HCT116 (cell line): ENCODE results near the gene FAM98C. TPM values are rescaled to one million over a fixed set of nuclear protein-coding genes. Genes with fewer than 3 reads are reported as not detected.
A peak's percentile ranks its signal among the peaks of the same experiment; 100 is the strongest.

Source experiments
- ATAC-seq: fragments of 200-7000 bp; cut with Tn5 transposase; 2 replicates; pipeline ENCODE4 v1.9.1; 2020; ENCODE audit warnings: mild to moderate bottlenecking, moderate library complexity
- BruUV-seq: library from RNA; stranded (reverse); fragments of 400-500 nt; replicated peaks from 2 replicates; lab custom pipeline; 2021; lab: Mats Ljungman, UMichigan
- CTCF ChIA-PET: fragments of 300-600 bp; sonication (Branson Sonifier 250); formaldehyde crosslinking; loops from one replicate; lab custom pipeline; 2021; ENCODE audit warnings: antibody characterized with exemption; lab: Charles Lee
- POLR2A ChIA-PET: fragments of 300-600, 350-600 bp; sonication (Branson Sonifier 250); formaldehyde crosslinking; loops from one replicate; lab custom pipeline; 2021; ENCODE audit warnings: antibody characterized with exemption; lab: Charles Lee
- RAD21 ChIA-PET, 2 experiments: fragments of 300-600 bp; sonication (Branson Sonifier 250); formaldehyde crosslinking; loops; one replicate each; lab custom pipeline; 2023; ENCODE audit warnings: low total read pairs in 2 of 2; ENCODE audit not compliant: uncharacterized antibody in 2 of 2, unreplicated experiment in 2 of 2, low non-redundant PET in 1 of 2; lab: Charles Lee
- DNase-seq: peaks from one replicate; pipeline ENCODE4 v3.0.0-alpha.2; 2010; ENCODE audit warnings: low read depth, low spot score
- H2AFZ ChIP-seq: fragments of 200-600 bp; shearing (Covaris generic), sonication (generic); 2 replicates; pipeline ENCODE4 v1.6.1; 2017; ENCODE audit warnings: low read depth, mixed run types, mixed read lengths, antibody characterized with exemption, low read length; ENCODE audit not compliant: poor library complexity, severe bottlenecking
- H3K27ac ChIP-seq: 2 replicates; pipeline ENCODE4 v1.5.1; 2012; ENCODE audit warnings: low read depth, low read length
- H3K27me3 ChIP-seq: fragments of 200-600 bp; sonication (generic); 2 replicates; pipeline ENCODE4 v1.6.1; 2016; ENCODE audit warnings: mixed run types, low read length, mixed read lengths; ENCODE audit not compliant: insufficient read depth
- H3K36me3 ChIP-seq, 2 experiments: fragments of 200-500 bp in 1 of 2; fragments of 200-600 bp in 1 of 2; sonication (Bioruptor generic) in 1 of 2; sonication (generic) in 1 of 2; 2 replicates each; pipeline versions ENCODE4 v1.5.1 to v1.6.1; 2014 to 2016; ENCODE audit warnings: low read length in 2 of 2, inconsistent platforms in 1 of 2, mixed read lengths in 1 of 2, mixed run types in 1 of 2; ENCODE audit not compliant: insufficient read depth in 2 of 2, control insufficient read depth in 1 of 2
- H3K4me1 ChIP-seq, 2 experiments: fragments of 200-600 bp in 1 of 2; sonication (generic) in 1 of 2; 2 replicates each; pipeline versions ENCODE4 v1.5.1 to v1.6.1; 2012 to 2017; ENCODE audit warnings: low read length in 2 of 2, inconsistent platforms in 1 of 2, mild to moderate bottlenecking in 1 of 2, mixed read lengths in 1 of 2, mixed run types in 1 of 2, moderate library complexity in 1 of 2; ENCODE audit not compliant: insufficient read depth in 2 of 2, control insufficient read depth in 1 of 2
- H3K4me2 ChIP-seq: fragments of 200-600 bp; sonication (generic); 2 replicates; pipeline ENCODE4 v1.6.1; 2017; ENCODE audit warnings: mixed run types, low read length, mixed read lengths
- H3K4me3 ChIP-seq, 2 experiments: fragments of 200-600 bp in 1 of 2; sonication (generic) in 1 of 2; replicated peaks in 1 of 2; 2 replicates each; pipeline ENCODE4 v1.5.1; 2011 to 2016; ENCODE audit warnings: low read length in 2 of 2, control low read depth in 1 of 2, low read depth in 1 of 2, mild to moderate bottlenecking in 1 of 2, mixed read lengths in 1 of 2, mixed run types in 1 of 2
- H3K79me2 ChIP-seq: fragments of 200-600 bp; sonication (generic); 2 replicates; pipeline ENCODE4 v1.6.1; 2017; ENCODE audit warnings: mild to moderate bottlenecking, mixed run types, low read length, moderate library complexity, mixed read lengths; ENCODE audit not compliant: insufficient read depth
- H3K9ac ChIP-seq: fragments of 200-600 bp; sonication (generic); 2 replicates; pipeline ENCODE4 v1.6.1; 2016; ENCODE audit warnings: low read length, mixed read lengths
- H3K9me2 ChIP-seq: fragments of 200-600 bp; sonication (generic), shearing (Covaris generic); 2 replicates; pipeline ENCODE4 v1.6.1; 2017; ENCODE audit warnings: mixed run types, mild to moderate bottlenecking, moderate library complexity; ENCODE audit not compliant: insufficient read depth
- H3K9me3 ChIP-seq, 2 experiments: fragments of 200-500 bp in 1 of 2; fragments of 200-600 bp in 1 of 2; sonication (Bioruptor generic) in 1 of 2; sonication (generic) in 1 of 2; 2 replicates each; pipeline ENCODE4 v1.6.1; 2014 to 2017; ENCODE audit warnings: low read length in 2 of 2, mixed read lengths in 2 of 2, inconsistent platforms in 1 of 2, low read depth in 1 of 2, mild to moderate bottlenecking in 1 of 2, mixed run types in 1 of 2, moderate library complexity in 1 of 2; ENCODE audit not compliant: control insufficient read depth in 1 of 2, insufficient read depth in 1 of 2
- H4K20me1 ChIP-seq: fragments of 200-600 bp; sonication (generic), shearing (Covaris generic); 2 replicates; pipeline ENCODE4 v1.6.1; 2017; ENCODE audit warnings: mixed run types, mild to moderate bottlenecking, moderate library complexity; ENCODE audit not compliant: insufficient read depth
- CEBPB ChIP-seq: IDR thresholded peaks from 2 replicates; pipeline ENCODE4 v1.6.1; 2012; ENCODE audit warnings: low read depth
- EZH2phosphoT487 ChIP-seq: fragments of 200-600 bp; IDR thresholded peaks from 2 replicates; pipeline ENCODE4 v1.6.1; 2018; ENCODE audit warnings: antibody characterized with exemption, borderline replicate concordance
- FOSL1 ChIP-seq: IDR thresholded peaks from 2 replicates; pipeline ENCODE4 v1.6.1; 2012; ENCODE audit warnings: low read depth
- POLR2AphosphoS5 ChIP-seq: IDR thresholded peaks from 2 replicates; pipeline ENCODE4 v1.6.1; 2011; ENCODE audit warnings: mild to moderate bottlenecking, low read depth, low read length, moderate library complexity
- SIN3A ChIP-seq: IDR thresholded peaks from 2 replicates; pipeline ENCODE4 v1.6.1; 2012; ENCODE audit warnings: low read depth
- SRF ChIP-seq: IDR thresholded peaks from 2 replicates; pipeline ENCODE4 v1.6.1; 2012; ENCODE audit warnings: low read depth
- TCF7L2 ChIP-seq: IDR thresholded peaks from 2 replicates; pipeline ENCODE4 v1.7.0; 2011; ENCODE audit warnings: borderline replicate concordance, inconsistent platforms; ENCODE audit not compliant: insufficient read depth, insufficient read length; ENCODE audit errors: extremely low read depth
- intact Hi-C: fragments of 100-400 bp; cut with micrococcal nuclease; formaldehyde crosslinking; loops from 2 replicates; pipeline ENCODE4 v1.10.0; 2022
- total RNA-seq: library from RNA; stranded (reverse); gene quantifications from one replicate; pipeline ENCODE4 v1.2.1, GENCODE V29; 2021; ENCODE audit not compliant: unreplicated experiment
- TF ChIP-seq, protein P1 (sequence below): IDR thresholded peaks from 2 replicates; pipeline ENCODE4 v1.6.1; 2012
- TF ChIP-seq, protein P2 (sequence below), 3 experiments: fragments of 200-600 bp in 1 of 3; sonication (generic) in 1 of 3; IDR thresholded peaks in 2 of 3; conservative IDR thresholded peaks in 1 of 3; 2 replicates each; pipeline ENCODE4 v1.5.1; 2012 to 2017; ENCODE audit warnings: low read depth in 2 of 3, low read length in 2 of 3, antibody characterized with exemption in 1 of 3, borderline replicate concordance in 1 of 3, control low read depth in 1 of 3, mild to moderate bottlenecking in 1 of 3, mixed read lengths in 1 of 3, mixed run types in 1 of 3, moderate library complexity in 1 of 3; ENCODE audit not compliant: insufficient read depth in 1 of 3

FAM98C gene
- total RNA-seq, 1 experiment from 2014 or later = 33.8 TPM

- Histone ChIP-seq H3K79me2 (no peaks in the 10 kb centered on the region), H3K9me3 (no peaks in the 10 kb centered on the region), H3K4me3 (peak overlapping the region; percentile 55 to 68), H4K20me1 (no peaks in the 10 kb centered on the region), H3K9me2 (no peaks in the 10 kb centered on the region), H3K4me2 (peak overlapping the region; percentile 99), H3K27me3 (peaks cover 11% of the 10 kb centered on the region; the same call in 1 of the 2 replicates), H3K27ac (peak overlapping the region; percentile 74; the same call in 1 of the 2 replicates), H2AFZ (peak overlapping the region; percentile 92), H3K4me1 (peaks cover 8 to 20% of the 10 kb centered on the region in 2 experiments; a peak in 3 of 4 replicates), H3K36me3 (no peaks in the 10 kb centered on the region), H3K9ac (peak overlapping the region; percentile 46; the same call in 1 of the 2 replicates)
- ChIA-PET RAD21 (no interaction called here), CTCF (interaction anchor here (1.0 kb wide), 1 partner anchor 26 kb away, joined by 3 read pairs; the partner anchor contains the start of gene GGN), POLR2A (interaction anchor here (1.7 to 2.3 kb wide), 2 partner anchors 12 to 26 kb away, joined by 7 to 12 read pairs; partner anchors contain the start of genes GGN and PSMD8)
- ATAC-seq (peak; percentile 87), DNase-seq (peak; percentile 73)
- BruUV-seq = no TSS peak
- intact Hi-C loops = no loop called here
- TF ChIP-seq FOSL1 (no peak), CEBPB (no peak), TCF7L2 (no peak), SRF (no peak), POLR2AphosphoS5 (0 out of 2 replicates have a peak, but pooled peaks have one; percentile 17), SIN3A (no peak), EZH2phosphoT487 (no peak)
- TF ChIP-seq, protein P1, sequence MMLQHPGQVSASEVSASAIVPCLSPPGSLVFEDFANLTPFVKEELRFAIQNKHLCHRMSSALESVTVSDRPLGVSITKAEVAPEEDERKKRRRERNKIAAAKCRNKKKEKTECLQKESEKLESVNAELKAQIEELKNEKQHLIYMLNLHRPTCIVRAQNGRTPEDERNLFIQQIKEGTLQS = no peak
- TF ChIP-seq, protein P2, sequence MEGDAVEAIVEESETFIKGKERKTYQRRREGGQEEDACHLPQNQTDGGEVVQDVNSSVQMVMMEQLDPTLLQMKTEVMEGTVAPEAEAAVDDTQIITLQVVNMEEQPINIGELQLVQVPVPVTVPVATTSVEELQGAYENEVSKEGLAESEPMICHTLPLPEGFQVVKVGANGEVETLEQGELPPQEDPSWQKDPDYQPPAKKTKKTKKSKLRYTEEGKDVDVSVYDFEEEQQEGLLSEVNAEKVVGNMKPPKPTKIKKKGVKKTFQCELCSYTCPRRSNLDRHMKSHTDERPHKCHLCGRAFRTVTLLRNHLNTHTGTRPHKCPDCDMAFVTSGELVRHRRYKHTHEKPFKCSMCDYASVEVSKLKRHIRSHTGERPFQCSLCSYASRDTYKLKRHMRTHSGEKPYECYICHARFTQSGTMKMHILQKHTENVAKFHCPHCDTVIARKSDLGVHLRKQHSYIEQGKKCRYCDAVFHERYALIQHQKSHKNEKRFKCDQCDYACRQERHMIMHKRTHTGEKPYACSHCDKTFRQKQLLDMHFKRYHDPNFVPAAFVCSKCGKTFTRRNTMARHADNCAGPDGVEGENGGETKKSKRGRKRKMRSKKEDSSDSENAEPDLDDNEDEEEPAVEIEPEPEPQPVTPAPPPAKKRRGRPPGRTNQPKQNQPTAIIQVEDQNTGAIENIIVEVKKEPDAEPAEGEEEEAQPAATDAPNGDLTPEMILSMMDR (IDR thresholded peaks at IDR 0.05 in 2 of 3, conservative IDR thresholded peaks at IDR 0.05 in 1 of 3; ENCODE audit: borderline replicate concordance in 1 of 3, insufficient read depth in 1 of 3, low read depth in 2 of 3, low read length in 2 of 3) = 0 out of 6 replicates have a peak, but pooled peaks of 1 of the 3 experiments have one; percentile 16
Measured at GRCh38 chr19:38361633-38362075, 41.2 kb upstream of the FAM98C start.
